HEK293 (cell line): ENCODE measurements around the gene REEP6.
A peak's percentile ranks its signal among the peaks of the same experiment; 100 is the strongest.

Experiments
- CTCF ChIA-PET: fragments of 350-600 bp; formaldehyde crosslinking; extraction: SDS; loops from one replicate; lab custom pipeline; 2021; ENCODE audit warnings: antibody characterized with exemption; lab: Yijun Ruan, JAX
- POLR2A ChIA-PET: fragments of 300-600 bp; formaldehyde crosslinking; extraction: SDS; loops from one replicate; lab custom pipeline; 2020; ENCODE audit warnings: antibody characterized with exemption, inconsistent platforms; lab: Yijun Ruan, JAX
- H3K27ac ChIP-seq: fragments of 200-500 bp; sonication (Bioruptor generic); 2 replicates; pipeline ENCODE4 v1.5.1; 2014; ENCODE audit warnings: low read depth, low read length, control low read depth, inconsistent platforms; ENCODE audit errors: extremely low read depth
- H3K36me3 ChIP-seq, 2 experiments: fragments of 200-500 bp in 1 of 2; sonication (Bioruptor generic) in 1 of 2; 1 replicate in 1 of 2; 2 replicates in 1 of 2; pipeline ENCODE4 v1.5.1; 2014 to 2017; ENCODE audit warnings: inconsistent platforms in 2 of 2, low read length in 2 of 2; ENCODE audit not compliant: control insufficient read depth in 2 of 2, insufficient read depth in 1 of 2
- H3K4me1 ChIP-seq: fragments of 200-500 bp; sonication (Bioruptor generic); 2 replicates; pipeline ENCODE4 v1.5.1; 2014; ENCODE audit warnings: mild to moderate bottlenecking, low read length, inconsistent platforms; ENCODE audit not compliant: control insufficient read depth, insufficient read depth
- H3K4me3 ChIP-seq: 2 replicates; pipeline ENCODE4 v1.5.1; 2011; ENCODE audit warnings: low read depth, mild to moderate bottlenecking, control low read depth, low read length, moderate library complexity
- H3K9me3 ChIP-seq: fragments of 200-500 bp; sonication (Bioruptor generic); 2 replicates; pipeline ENCODE4 v1.5.1; 2014; ENCODE audit warnings: low read depth, low read length, inconsistent platforms; ENCODE audit not compliant: control insufficient read depth, insufficient read depth
- GLIS2 ChIP-seq: fragments of 450-650 bp; formaldehyde crosslinking; IDR thresholded peaks from 2 replicates; pipeline ENCODE4 v1.5.1; 2016; ENCODE audit warnings: missing biosample characterization, missing genetic modification characterization
- HIC1 ChIP-seq: fragments of 450-650 bp; formaldehyde crosslinking; IDR thresholded peaks from 2 replicates; pipeline ENCODE4 v1.5.1; 2016; ENCODE audit warnings: missing biosample characterization, missing genetic modification characterization
- HOXA7 ChIP-seq: sonication (generic); formaldehyde crosslinking; IDR thresholded peaks from 2 replicates; pipeline ENCODE4 v1.8.1; 2022; ENCODE audit warnings: missing genetic modification reagents, borderline replicate concordance
- KLF17 ChIP-seq: fragments of 450-650 bp; formaldehyde crosslinking; IDR thresholded peaks from 2 replicates; pipeline ENCODE4 v1.5.1; 2016; ENCODE audit warnings: missing biosample characterization, missing genetic modification characterization
- PATZ1 ChIP-seq: fragments of 450-650 bp; formaldehyde crosslinking; IDR thresholded peaks from 2 replicates; pipeline ENCODE4 v1.5.1; 2016; ENCODE audit warnings: missing biosample characterization, missing genetic modification characterization
- ZBTB10 ChIP-seq: fragments of 450-650 bp; formaldehyde crosslinking; IDR thresholded peaks from 2 replicates; pipeline ENCODE4 v1.5.1; 2016; ENCODE audit warnings: missing biosample characterization, missing genetic modification characterization
- ZBTB26 ChIP-seq: fragments of 450-650 bp; formaldehyde crosslinking; optimal IDR thresholded peaks from 2 replicates; pipeline ENCODE3; 2016; ENCODE audit warnings: missing biosample characterization, mild to moderate bottlenecking, missing genetic modification characterization
- ZBTB48 ChIP-seq: fragments of 450-650 bp; formaldehyde crosslinking; IDR thresholded peaks from 2 replicates; pipeline ENCODE4 v1.5.1; 2016; ENCODE audit warnings: missing biosample characterization, missing genetic modification characterization
- ZBTB49 ChIP-seq: fragments of 450-650 bp; formaldehyde crosslinking; IDR thresholded peaks from 2 replicates; pipeline ENCODE4 v1.5.1; 2016; ENCODE audit warnings: missing biosample characterization, missing genetic modification characterization, low read depth
- ZNF138 ChIP-seq: fragments of 450-650 bp; formaldehyde crosslinking; IDR thresholded peaks from 2 replicates; pipeline ENCODE4 v1.5.1; 2016; ENCODE audit warnings: missing biosample characterization, missing genetic modification characterization, borderline replicate concordance
- ZNF223 ChIP-seq: fragments of 450-650 bp; formaldehyde crosslinking; IDR thresholded peaks from 2 replicates; pipeline ENCODE4 v1.5.1; 2016; ENCODE audit warnings: missing biosample characterization, missing genetic modification characterization
- ZNF239 ChIP-seq: fragments of 450-650 bp; formaldehyde crosslinking; IDR thresholded peaks from 2 replicates; pipeline ENCODE4 v1.5.1; 2016; ENCODE audit warnings: missing biosample characterization, missing genetic modification characterization
- ZNF280C ChIP-seq: fragments of 450-650 bp; formaldehyde crosslinking; IDR thresholded peaks from 2 replicates; pipeline ENCODE4 v1.5.1; 2016; ENCODE audit warnings: missing biosample characterization, missing genetic modification characterization
- ZNF600 ChIP-seq: fragments of 450-650 bp; formaldehyde crosslinking; IDR thresholded peaks from 2 replicates; pipeline ENCODE4 v1.5.1; 2016; ENCODE audit warnings: missing biosample characterization, missing genetic modification characterization
- ZNF707 ChIP-seq: fragments of 450-650 bp; formaldehyde crosslinking; IDR thresholded peaks from 2 replicates; pipeline ENCODE4 v1.5.1; 2016; ENCODE audit warnings: missing biosample characterization, missing genetic modification characterization
- ZNF837 ChIP-seq: fragments of 450-650 bp; formaldehyde crosslinking; IDR thresholded peaks from 2 replicates; pipeline ENCODE4 v1.5.1; 2016; ENCODE audit warnings: missing biosample characterization, missing genetic modification characterization
- ZSCAN16 ChIP-seq: fragments of 450-650 bp; formaldehyde crosslinking; IDR thresholded peaks from 2 replicates; pipeline ENCODE4 v1.5.1; 2016; ENCODE audit warnings: missing biosample characterization, missing genetic modification characterization

REEP6 gene

GRCh38 chr19:1455336-1456120 lies 35.5 kb upstream of the REEP6 start (continued):
- TF ChIP-seq ZNF600 (tag by site-specific recombination) (peak; percentile 92), ZNF280C (tag by site-specific recombination) (no peak), PATZ1 (peak; percentile 59), ZSCAN16 (tag by site-specific recombination) (no peak)

- ChIA-PET CTCF (interaction anchor here (0.6 to 3.3 kb wide), 8 partner anchors 10 to 370 kb away, joined by 3 to 21 read pairs (median 3); no protein-coding TSS in a partner anchor), POLR2A (interaction anchor here (0.5 to 1.1 kb wide), 7 partner anchors 9 to 951 kb away, joined by 3 to 8 read pairs (median 4); partner anchors contain the start of genes CIRBP and REEP6)
- H3K4me1 ChIP-seq: no peaks in the 10 kb centered on the region
- H3K9me3 ChIP-seq: no peaks in the 10 kb centered on the region
- no peak overlapping the region for H3K27ac ChIP-seq
- peaks cover 0 to 16% of the 10 kb centered on the region in 2 experiments; a peak in 1 of 3 replicates for H3K36me3 ChIP-seq
- H3K4me3 ChIP-seq: no peak overlapping the region
- TF ChIP-seq ZBTB48 (tag by site-specific recombination) (no peak), ZBTB10 (tag by site-specific recombination) (0 out of 2 replicates have a peak, but pooled peaks have one; percentile 34), ZBTB26 (tag by site-specific recombination) (peak; percentile 2), ZNF707 (tag by site-specific recombination) (no peak), ZNF837 (tag by site-specific recombination) (no peak), ZNF138 (no peak), HIC1 (tag by site-specific recombination) (peak; percentile 58), KLF17 (tag by site-specific recombination) (0 out of 2 replicates have a peak, but pooled peaks have one; percentile 26), GLIS2 (tag by site-specific recombination) (peak; percentile 61; the same call in 1 of the 2 replicates), ZNF239 (tag by site-specific recombination) (peak; percentile 72), ZBTB49 (tag by site-specific recombination) (no peak), ZNF223 (tag by site-specific recombination) (no peak), HOXA7 (no peak)
Measured at GRCh38 chr19:1456121-1456900, 34.7 kb upstream of the REEP6 start.
